GM12878 (cell line): ENCODE data around the gene PRKCE. TPM values are rescaled to one million over a fixed set of nuclear protein-coding genes. Genes with fewer than 3 reads are reported as not detected.
A peak's percentile ranks its signal among the peaks of the same experiment; 100 is the strongest.

Source experiments
- BACH1 ChIP-seq: fragments of 450-650 bp; IDR thresholded peaks from 2 replicates; pipeline ENCODE4 v1.6.1; 2017; ENCODE audit warnings: mild to moderate bottlenecking, borderline replicate concordance
- BCL11A ChIP-seq: IDR thresholded peaks from 2 replicates; pipeline ENCODE4 v1.6.1; 2011; ENCODE audit warnings: low read depth, low read length
- BCLAF1 ChIP-seq: fragments of 450-650 bp; IDR thresholded peaks from 2 replicates; pipeline ENCODE4 v1.6.1; 2017; ENCODE audit warnings: antibody characterized with exemption, mild to moderate bottlenecking, moderate library complexity
- CBFB ChIP-seq: IDR thresholded peaks from 2 replicates; pipeline ENCODE4 v1.6.1; 2016; ENCODE audit warnings: antibody characterized with exemption, low read depth
- GABPA ChIP-seq: IDR thresholded peaks from 2 replicates; pipeline ENCODE4 v1.6.1; 2014; ENCODE audit warnings: antibody characterized with exemption, low read depth, mild to moderate bottlenecking, inconsistent platforms
- GATAD2B ChIP-seq: fragments of 450-650 bp; conservative IDR thresholded peaks from 2 replicates; pipeline ENCODE4 v1.6.1; 2017; ENCODE audit warnings: low read depth, mild to moderate bottlenecking, moderate library complexity
- JUNB ChIP-seq: IDR thresholded peaks from 2 replicates; pipeline ENCODE4 v1.6.1; 2016; ENCODE audit warnings: antibody characterized with exemption, mild to moderate bottlenecking
- PAX5 ChIP-seq: IDR thresholded peaks from 2 replicates; pipeline ENCODE4 v1.6.1; 2011; ENCODE audit warnings: low read depth, low read length, borderline replicate concordance
- POLR2AphosphoS2 ChIP-seq: IDR thresholded peaks from 2 replicates; pipeline ENCODE4 v1.6.1; 2011; ENCODE audit warnings: low read depth, mild to moderate bottlenecking, low read length, improper control_type of control experiment, moderate library complexity
- RUNX3 ChIP-seq: IDR thresholded peaks from 2 replicates; pipeline ENCODE4 v1.6.1; 2012; ENCODE audit warnings: low read length, inconsistent platforms
- SREBF1 ChIP-seq: IDR thresholded peaks from 2 replicates; pipeline ENCODE4 v1.6.1; 2012; ENCODE audit warnings: mild to moderate bottlenecking, low read length
- TCF12 ChIP-seq: IDR thresholded peaks from 2 replicates; pipeline ENCODE4 v1.6.1; 2011; ENCODE audit warnings: low read depth, mild to moderate bottlenecking, low read length
- TCF7 ChIP-seq: IDR thresholded peaks from 2 replicates; pipeline ENCODE4 v1.6.1; 2014; ENCODE audit warnings: antibody characterized with exemption, borderline replicate concordance
- YY1 ChIP-seq: IDR thresholded peaks from 2 replicates; pipeline ENCODE4 v1.6.1; 2011; ENCODE audit warnings: low read depth, mild to moderate bottlenecking, low read length
- ZNF217 ChIP-seq: fragments of 450-650 bp; IDR thresholded peaks from 2 replicates; pipeline ENCODE4 v1.6.1; 2017; ENCODE audit warnings: antibody characterized with exemption, mild to moderate bottlenecking
- polyA plus RNA-seq, 11 experiments: library from polyadenylated mRNA; depleted of rRNA in 4 of 11; unstranded in 6 of 11; stranded (reverse) in 5 of 11; fragments of >200 nt; fragmentation: Nextera tagmentation in 4 of 11; fragmentation: Illumina TruSeq in 1 of 11; extraction: Ambion mirVana in 4 of 11; extraction: Trizol in 1 of 11; gene quantifications; 1 replicate in 1 of 11; 2 replicates in 10 of 11; pipeline versions ENCODE4 v1.2.1 to v1.2.3, GENCODE V29; 2011 to 2016; ENCODE audit warnings: inconsistent platforms in 2 of 11, missing spikeins in 2 of 11, low read depth in 1 of 11
- total RNA-seq, 4 experiments: library from RNA; depleted of rRNA in 3 of 4; stranded (reverse); fragments of >200 nt in 3 of 4; fragmentation: Illumina TruSeq in 1 of 4; extraction: Trizol in 1 of 4; gene quantifications; 2 replicates each; pipeline versions ENCODE4 v1.2.1 to v1.2.3, GENCODE V29; 2013 to 2021
- TF ChIP-seq, protein P1 (sequence below): IDR thresholded peaks from 2 replicates; pipeline ENCODE4 v1.6.1; 2012; ENCODE audit warnings: low read length, inconsistent platforms
- TF ChIP-seq, protein P2 (sequence below): fragments of 450-650 bp; formaldehyde crosslinking; IDR thresholded peaks from 2 replicates; pipeline ENCODE4 v1.4.0; 2022; ENCODE audit warnings: mild to moderate bottlenecking, moderate library complexity
- TF ChIP-seq, protein P3 (sequence below): fragments of 450-650 bp; IDR thresholded peaks from 2 replicates; pipeline ENCODE4 v1.6.1; 2017; ENCODE audit warnings: mild to moderate bottlenecking, moderate library complexity

The PRKCE gene
- total and polyA plus RNA-seq, 10 of the 15 experiments (the other 5 are each of a cell fraction or from before 2014, with no cell fraction given) = 2.6 to 28.2 (median 11.3) TPM

DNA sequence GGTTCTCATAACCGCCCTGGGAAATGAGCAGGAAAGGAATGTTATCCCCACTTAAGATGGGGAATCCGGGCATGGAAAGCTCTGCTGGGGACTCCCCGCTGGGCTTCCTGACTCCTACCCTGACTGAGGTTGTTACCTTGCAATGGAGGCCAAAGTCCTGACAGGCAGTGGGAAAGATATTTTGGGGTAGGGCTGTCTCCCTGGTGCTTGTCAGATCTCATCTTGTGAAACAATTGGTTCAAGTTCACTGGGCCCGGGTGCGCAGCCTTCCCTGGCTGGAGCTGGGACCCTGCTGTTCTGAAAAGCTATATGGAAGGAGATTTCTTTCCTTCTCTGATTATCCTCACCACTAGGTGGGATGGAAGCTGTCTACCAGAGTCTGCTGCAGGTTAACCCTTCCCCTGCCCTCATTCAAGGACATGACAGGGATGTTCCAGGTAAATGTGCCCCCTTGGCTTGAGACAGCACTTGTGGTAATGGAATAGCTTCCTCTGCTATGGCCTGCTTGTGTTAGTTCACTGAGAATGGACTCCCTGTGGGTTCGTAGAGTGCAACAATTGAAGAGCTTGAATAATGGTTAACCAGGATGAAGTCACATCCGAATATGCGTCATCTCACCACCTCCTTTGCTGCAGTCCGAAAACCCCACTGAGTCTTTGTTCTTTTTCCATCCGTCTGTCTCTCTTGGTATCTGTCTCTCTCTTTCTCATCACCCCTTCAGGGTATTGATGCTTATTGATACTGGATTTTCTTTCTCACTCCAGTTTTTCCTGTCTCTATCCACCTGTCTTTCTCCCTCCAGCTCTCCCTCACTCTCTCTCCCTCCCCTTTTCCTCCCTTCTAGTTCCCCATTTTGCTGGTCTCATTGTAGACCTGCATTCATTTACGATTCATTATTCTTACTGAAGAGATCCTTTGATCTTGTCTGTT, 577.9 kb downstream of the PRKCE start (continued):
- TF ChIP-seq BCLAF1 (no peak), GATAD2B (0 out of 2 replicates have a peak, but pooled peaks have one; percentile 47), RUNX3 (peak; percentile 97), YY1 (peak; percentile 63), TCF7 (peak; percentile 75), ZNF217 (no peak; the same call in 1 of the 2 replicates), JUNB (peak; percentile 91), GABPA (0 out of 2 replicates have a peak, but pooled peaks have one; percentile 20), POLR2AphosphoS2 (no peak), TCF12 (0 out of 2 replicates have a peak, but pooled peaks have one; percentile 24), BACH1 (peak; percentile 22; the same call in 1 of the 2 replicates), BCL11A (peak; percentile 92), PAX5 (peak; percentile 68; the same call in 1 of the 2 replicates), CBFB (peak; percentile 37; the same call in 1 of the 2 replicates), SREBF1 (no peak)
- TF ChIP-seq, protein P1, sequence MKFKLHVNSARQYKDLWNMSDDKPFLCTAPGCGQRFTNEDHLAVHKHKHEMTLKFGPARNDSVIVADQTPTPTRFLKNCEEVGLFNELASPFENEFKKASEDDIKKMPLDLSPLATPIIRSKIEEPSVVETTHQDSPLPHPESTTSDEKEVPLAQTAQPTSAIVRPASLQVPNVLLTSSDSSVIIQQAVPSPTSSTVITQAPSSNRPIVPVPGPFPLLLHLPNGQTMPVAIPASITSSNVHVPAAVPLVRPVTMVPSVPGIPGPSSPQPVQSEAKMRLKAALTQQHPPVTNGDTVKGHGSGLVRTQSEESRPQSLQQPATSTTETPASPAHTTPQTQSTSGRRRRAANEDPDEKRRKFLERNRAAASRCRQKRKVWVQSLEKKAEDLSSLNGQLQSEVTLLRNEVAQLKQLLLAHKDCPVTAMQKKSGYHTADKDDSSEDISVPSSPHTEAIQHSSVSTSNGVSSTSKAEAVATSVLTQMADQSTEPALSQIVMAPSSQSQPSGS = peak; percentile 88
- TF ChIP-seq, protein P2, sequence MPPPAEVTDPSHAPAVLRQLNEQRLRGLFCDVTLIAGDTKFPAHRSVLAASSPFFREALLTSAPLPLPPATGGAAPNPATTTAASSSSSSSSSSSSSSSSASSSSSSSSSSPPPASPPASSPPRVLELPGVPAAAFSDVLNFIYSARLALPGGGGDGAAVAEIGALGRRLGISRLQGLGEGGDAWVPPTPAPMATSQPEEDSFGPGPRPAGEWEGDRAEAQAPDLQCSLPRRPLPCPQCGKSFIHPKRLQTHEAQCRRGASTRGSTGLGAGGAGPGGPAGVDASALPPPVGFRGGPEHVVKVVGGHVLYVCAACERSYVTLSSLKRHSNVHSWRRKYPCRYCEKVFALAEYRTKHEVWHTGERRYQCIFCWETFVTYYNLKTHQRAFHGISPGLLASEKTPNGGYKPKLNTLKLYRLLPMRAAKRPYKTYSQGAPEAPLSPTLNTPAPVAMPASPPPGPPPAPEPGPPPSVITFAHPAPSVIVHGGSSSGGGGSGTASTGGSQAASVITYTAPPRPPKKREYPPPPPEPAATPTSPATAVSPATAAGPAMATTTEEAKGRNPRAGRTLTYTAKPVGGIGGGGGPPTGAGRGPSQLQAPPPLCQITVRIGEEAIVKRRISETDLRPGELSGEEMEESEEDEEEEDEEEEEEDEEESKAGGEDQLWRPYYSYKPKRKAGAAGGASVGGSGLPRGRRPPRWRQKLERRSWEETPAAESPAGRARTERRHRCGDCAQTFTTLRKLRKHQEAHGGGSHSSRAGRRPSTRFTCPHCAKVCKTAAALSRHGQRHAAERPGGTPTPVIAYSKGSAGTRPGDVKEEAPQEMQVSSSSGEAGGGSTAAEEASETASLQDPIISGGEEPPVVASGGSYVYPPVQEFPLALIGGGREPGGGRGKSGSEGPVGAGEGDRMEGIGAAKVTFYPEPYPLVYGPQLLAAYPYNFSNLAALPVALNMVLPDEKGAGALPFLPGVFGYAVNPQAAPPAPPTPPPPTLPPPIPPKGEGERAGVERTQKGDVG (CRISPR knock-in tag) = 0 out of 2 replicates have a peak, but pooled peaks have one; percentile 24
- TF ChIP-seq, protein P3, sequence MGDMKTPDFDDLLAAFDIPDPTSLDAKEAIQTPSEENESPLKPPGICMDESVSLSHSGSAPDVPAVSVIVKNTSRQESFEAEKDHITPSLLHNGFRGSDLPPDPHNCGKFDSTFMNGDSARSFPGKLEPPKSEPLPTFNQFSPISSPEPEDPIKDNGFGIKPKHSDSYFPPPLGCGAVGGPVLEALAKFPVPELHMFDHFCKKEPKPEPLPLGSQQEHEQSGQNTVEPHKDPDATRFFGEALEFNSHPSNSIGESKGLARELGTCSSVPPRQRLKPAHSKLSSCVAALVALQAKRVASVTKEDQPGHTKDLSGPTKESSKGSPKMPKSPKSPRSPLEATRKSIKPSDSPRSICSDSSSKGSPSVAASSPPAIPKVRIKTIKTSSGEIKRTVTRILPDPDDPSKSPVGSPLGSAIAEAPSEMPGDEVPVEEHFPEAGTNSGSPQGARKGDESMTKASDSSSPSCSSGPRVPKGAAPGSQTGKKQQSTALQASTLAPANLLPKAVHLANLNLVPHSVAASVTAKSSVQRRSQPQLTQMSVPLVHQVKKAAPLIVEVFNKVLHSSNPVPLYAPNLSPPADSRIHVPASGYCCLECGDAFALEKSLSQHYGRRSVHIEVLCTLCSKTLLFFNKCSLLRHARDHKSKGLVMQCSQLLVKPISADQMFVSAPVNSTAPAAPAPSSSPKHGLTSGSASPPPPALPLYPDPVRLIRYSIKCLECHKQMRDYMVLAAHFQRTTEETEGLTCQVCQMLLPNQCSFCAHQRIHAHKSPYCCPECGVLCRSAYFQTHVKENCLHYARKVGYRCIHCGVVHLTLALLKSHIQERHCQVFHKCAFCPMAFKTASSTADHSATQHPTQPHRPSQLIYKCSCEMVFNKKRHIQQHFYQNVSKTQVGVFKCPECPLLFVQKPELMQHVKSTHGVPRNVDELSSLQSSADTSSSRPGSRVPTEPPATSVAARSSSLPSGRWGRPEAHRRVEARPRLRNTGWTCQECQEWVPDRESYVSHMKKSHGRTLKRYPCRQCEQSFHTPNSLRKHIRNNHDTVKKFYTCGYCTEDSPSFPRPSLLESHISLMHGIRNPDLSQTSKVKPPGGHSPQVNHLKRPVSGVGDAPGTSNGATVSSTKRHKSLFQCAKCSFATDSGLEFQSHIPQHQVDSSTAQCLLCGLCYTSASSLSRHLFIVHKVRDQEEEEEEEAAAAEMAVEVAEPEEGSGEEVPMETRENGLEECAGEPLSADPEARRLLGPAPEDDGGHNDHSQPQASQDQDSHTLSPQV = peak; percentile 67; the same call in 1 of the 2 replicates
